HG02798 (cell line): Measurements from ENCODE around the gene MAN1C1.
"Not testable (repeated sequence)": the region's sequence is repeated elsewhere in the genome, so short reads cannot be mapped to it uniquely, and the experiment has no call there.

ENCODE experiments used
- ATAC-seq: cut with Tn5 transposase; IDR thresholded peaks from one replicate; pipeline ENCODE4 v1.9.1; 2021; ENCODE audit warnings: mild to moderate bottlenecking; ENCODE audit not compliant: unreplicated experiment, poor library complexity

Gene MAN1C1

DNA sequence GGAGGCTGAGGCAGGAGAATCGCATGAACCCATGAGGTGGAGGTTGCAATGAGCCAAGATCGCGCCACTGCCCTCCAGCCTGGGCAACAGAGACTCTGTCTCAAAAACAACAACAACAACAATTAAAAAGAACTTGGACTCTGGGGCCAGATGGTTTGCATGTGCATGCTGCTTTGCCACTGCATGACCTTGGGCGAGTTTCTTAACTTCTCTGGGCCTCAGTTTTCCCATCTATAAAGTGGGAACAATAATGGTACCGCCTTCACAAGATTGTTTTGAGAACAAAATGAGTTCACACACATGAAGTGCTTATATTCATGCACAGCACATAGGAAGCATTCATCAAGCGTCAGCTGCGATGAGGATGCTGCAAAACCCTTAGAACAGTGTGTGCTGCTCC lies 74.6 kb downstream of the MAN1C1 start:
- no peak for ATAC-seq

DNA sequence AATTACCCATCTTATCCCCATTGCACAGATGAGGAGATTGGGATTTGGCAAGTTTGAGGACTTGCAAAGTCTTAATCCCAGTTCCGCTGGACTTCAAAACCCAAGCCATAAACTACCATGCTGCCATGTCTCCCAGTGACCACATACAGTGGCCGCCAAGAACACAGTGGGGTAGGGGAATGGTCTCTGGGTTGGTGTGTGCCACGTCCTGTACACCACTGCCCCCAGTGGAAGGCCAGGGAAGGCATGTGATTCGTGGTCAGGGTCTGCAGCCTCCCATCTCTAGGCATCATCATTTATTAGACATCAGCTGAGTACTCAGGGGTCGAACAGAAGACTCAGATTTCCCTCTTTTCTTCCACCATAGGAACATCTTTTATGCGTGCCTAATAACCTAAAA lies 76.0 kb downstream of the MAN1C1 start:
- no peak for ATAC-seq

DNA sequence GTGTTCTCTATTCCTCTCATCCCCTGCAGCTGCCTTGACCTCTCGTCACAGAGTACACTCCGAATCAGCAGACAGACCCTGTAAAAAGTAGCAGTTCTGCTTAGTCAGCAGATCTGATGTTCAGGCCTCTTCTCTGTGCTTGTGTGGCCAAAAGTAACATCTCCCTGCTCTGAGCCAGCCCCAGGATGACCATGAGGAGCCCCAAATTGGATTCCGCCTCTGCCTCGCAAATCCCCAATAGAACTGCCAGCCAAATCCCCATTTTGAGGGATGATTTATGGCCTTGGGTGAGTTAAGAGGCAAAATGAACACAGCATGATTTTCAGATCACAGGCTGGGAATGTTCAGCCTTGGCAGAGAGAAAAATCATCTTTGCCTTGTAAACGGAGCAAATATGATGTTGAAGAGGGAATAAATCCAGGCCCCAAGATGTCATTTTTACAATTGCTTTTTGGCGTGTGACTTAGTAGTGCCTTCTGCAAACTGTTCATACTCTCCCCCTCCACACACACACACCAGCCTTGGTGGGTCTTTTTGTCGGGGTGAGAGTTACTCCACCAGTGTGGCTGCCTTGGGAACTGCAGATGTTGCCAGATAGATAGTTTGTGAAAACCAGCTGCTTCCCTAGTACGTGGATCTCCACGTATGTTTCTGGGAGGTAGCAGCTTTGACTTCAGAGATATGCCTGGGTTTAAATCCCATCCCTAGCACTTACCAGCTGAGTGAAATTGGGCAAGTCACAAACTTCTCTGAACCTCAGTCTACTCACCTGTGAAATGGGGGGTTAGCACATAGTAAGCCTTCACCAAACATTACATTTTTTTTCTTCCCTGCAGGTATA lies 77.8 kb downstream of the MAN1C1 start:
- ATAC-seq, result no peak

DNA sequence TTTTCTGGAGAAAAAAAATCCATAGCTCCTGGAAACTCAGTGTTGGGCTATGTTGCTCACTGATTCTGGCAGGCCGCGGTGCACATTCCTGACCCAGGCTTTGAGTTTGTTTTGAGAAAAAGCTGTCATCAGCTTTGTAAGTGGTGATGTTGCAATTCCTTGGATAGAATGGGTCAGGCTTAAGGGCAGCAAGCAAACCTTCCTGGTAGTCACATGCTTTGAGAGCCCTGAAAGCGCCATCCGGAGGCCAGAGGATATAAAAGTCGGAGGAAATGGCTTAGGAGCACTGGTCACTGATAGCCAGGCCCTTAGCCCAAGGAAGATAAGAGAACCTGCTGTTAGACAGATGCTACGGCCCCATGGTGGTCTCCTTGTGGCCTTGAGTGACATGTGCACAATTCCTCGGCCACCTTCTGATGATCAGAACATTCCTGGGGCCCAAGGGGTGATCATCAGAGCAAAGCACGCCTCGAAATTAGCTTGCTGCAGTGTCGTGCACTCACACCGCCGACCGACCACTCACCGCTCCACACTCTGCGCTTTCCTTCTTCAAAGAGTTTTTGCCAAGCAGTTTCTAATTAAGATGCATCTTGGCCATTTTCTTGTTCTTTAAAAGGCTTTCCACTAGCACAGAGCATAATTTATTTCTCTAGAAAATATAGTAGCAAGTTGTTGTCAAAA lies 78.6 kb downstream of the MAN1C1 start:
- ATAC-seq, result no peak

DNA sequence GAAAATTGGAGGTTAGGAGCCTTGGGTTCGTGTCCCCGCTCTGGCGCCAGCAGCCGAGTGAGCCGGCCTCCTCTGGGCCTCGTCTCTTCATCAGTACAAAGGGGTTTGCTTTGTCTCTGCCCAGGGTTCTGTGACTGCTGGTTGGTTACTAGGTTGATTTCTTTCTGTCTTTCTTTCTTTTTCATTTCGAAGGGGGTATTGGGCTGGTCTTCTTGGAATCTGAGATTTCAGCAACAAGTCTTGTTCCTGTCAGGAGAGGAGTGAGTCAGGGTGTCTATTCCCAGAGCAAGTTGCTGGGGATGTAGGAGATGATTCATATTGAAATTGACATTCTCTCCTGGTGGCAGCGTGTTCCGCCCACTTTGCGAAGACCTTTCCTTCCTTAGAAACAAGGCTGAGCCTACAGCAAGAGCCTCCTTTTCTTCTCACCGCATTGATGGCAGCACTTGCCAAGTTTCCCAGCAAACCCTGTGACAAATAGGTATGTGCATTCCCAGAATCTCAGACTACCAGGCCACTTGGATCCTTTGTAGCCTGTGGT lies 79.2 kb downstream of the MAN1C1 start:
- ATAC-seq, result no peak

DNA sequence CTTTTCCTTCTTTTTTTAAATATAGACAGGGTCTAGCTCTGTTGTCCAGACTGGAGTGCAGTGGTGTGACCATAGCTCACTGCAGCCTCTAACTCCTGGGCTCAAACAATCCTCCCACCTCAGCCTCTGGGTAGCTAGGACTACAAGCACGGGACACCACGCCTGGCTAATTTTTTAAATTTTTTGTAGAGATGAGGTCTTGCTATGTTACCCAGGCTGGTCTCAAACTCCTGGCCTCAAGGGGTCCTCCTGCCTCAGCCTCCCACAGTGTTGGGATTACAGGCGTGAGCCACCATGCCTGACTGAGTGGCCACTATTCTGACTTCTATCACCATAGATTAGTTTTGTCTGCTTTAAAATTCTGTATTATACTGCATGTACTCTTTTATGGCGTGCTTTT lies 80.1 kb downstream of the MAN1C1 start:
- ATAC-seq, result not testable (repeated sequence)

DNA sequence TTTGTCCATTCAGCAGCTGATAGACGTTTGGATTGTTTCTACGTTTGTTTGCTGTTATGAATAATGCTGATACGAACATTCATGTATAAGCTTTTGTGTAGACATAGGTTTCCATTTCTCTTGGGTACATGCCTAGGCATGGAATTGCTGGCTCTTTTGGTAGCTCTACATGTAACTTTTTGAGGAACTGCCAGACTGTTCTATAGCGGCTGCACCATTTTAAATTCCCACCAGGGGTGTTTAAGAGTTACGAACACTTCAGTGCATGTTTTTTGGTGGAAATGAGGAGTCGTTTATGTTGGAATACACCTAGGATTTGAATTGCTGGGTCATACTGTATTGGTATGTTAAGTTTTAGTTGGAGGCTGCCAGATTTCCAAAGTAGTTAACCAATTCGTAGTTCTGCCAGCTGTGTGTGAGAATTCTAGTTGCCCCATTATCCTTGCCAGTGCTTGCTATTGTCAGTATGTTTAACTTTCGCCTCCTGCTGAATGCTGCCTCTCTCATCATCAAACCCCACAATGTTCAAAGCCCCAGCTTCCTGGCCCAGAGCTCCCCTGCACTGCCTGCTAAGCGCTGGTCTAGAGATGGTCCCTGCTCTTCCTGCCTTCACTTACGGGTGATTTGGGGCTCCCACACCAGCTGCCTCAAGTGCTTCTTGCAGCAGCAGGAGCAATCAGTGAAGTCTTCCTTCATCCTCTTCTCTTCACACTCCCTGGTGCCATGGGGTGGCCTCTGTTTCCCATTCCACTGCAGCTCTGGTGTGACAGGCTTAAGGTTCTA lies 81.0 kb downstream of the MAN1C1 start:
- no peak for ATAC-seq

DNA sequence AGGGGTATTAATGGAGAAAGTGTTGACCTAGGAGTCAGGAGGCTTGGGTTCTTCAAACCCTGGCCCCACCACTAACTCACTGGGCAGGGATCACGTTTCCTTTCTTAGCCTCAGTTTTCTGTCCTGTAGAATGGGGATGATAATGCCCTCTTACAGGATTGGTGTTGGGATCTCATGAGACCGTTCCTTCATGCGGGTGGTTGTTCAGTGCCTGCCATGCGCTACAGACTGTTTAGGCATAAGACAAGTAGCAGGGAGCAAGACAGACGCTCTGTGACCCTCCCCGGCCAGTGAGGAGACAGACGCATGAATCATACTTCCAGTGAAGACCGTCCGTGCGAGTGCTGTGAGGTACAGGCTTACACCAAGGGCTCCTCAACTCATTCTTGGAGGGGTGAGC lies 81.7 kb downstream of the MAN1C1 start:
- ATAC-seq, result no peak

DNA sequence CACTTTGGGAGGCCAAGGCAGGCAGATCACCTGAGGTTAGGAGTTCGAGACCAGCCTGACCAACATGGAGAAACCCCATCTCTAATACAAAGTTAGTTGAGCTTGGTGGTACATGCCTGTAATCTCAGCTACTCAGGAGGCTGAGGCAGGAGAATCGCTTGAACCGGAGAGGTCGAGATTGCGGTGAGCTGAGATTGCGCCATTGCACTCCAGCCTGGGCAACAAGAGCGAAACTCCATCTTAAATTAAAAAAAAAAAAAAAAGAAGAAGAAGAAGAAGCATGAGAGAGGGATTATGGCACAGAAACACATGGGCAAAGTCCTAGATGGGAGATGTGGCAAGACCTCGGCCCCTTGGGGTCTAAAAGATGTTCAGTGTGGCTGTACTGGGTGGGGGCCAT lies 82.5 kb downstream of the MAN1C1 start:
- not testable (repeated sequence) for ATAC-seq

DNA sequence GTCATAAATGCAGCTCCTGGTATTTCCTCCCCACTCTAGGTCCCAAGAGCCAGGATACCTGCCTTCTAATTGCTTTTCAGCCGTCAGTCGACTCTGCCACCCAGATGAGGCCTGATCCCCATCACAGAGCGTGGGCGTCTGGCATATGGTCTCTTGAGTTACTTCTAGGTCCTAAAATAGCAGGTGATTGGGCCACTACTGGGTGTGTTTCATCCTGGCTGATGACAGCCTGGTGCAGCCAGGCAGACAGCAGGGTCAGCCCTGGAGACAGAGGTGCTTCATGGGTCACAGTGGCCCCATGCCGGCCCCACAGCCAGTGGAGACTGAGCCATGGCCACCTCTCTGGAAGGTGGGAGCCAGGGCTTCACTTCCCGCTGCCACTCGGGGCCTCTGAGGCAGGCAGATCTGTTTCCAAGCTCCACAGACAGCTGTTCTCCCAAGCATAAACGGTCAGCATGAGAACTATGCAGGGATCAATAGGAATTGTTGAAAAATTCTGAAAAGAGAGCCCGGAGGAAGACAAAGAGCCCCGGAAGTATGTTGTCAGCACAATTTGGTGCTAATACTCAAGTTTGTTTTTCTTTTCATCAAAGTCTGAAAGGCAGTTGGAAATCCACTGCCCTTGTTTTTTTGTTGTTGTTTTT lies 83.0 kb downstream of the MAN1C1 start:
- ATAC-seq, result no peak

DNA sequence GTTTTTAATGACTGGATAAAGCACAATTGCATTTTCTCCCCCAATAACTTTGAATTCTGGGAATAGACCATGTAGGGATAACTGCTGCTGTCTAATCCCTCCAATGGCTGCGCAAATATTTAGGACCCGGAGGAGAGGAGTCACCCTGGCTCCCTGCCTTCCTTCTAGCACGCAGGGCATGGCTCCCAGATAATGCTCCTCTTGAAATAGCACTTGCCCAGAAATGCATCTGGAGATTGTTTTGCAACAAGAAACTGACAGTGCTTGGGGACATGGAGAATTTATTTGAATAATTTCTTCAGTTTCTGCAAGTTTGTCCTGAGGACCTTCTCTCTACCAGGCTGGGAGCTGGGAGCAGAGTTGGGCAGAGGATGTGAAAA lies 83.5 kb downstream of the MAN1C1 start:
- ATAC-seq, result no peak

DNA sequence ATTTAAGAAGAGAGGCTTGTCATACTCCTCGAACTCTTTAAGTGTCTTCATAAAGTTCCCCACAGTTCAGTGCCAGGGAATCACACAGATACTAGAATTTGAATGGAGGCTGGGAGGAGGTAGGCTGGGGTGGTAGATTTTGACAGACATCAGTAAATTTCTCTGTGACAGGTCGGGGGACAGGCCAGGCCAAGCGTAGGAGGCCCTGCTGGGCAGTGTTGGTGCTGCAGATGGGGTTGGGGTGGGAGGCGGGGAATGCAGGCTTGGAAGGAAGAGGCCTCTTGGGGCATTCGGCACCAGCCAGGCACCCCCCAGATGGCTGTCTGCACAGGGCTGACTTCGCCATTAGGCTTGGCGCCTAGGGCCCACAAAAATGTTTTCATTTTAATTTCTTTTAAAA lies 84.0 kb downstream of the MAN1C1 start:
- ATAC-seq, result no peak

DNA sequence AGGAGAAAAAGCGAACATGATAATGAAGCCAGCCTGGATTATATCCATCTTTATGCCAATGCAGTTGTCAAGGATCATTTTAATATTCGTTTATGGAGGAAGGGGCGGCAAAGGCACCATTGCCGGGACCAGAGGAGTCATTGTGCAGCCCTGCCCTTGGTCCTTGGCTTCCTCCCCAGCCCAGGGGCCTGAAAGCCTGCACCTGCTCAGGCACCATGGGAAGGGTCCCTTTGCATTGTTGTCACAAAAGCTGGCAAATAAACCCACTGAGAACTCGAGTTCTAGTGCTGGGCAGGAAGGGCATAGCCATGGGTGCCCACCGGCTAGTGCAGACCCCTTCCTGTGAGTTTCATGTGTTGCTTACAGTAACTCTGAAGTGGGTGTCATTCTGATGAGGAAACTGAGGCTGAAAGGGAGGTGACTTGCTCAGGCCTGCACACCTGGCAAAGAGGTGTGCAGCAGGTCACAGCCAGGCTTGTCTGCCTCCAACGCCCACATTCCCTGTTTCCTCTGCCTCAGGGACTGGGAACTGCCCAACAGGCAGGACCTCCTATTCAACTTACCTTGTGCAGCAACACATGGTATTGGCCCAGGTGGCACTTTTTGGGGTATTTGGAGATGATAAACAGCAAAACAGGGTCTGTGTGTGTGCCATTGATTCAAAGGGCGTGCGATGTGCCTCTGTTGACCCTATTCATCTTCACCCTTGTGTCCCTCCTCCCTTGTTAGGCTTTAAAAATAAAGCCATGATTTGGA lies 84.6 kb downstream of the MAN1C1 start:
- ATAC-seq, result no peak

DNA sequence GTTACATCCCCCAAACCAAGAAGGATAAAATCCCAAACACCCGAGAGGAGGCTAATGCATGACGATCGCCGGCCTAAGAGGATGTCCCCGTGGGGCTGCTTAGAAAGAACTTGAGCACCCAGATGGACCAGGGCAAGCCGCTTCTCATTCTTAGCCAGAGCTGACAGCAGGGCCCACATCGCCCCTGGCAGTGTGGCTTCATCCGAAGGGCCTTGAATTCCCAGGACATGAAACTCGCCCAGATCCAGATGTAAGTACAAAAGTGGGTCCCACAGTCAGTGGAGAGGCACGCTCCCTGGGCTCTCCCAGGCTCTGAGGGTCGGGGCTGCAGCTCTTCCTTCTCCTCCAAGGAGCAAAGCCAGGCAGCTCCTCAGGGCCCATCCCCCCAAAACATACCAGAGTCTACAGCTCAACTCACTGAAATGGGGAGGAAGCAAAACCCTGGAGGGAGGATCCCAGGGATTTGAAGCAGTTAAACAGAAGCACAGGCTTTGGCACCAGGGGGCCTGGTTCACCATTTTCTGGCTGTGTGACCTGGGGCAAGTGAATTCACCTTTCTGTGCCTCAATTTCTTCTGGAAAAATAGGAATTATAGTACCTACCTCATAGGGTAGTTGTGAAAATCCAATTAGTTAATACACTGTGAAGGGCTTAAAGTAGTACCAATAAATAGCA lies 85.6 kb downstream of the MAN1C1 start:
- ATAC-seq, result no peak

DNA sequence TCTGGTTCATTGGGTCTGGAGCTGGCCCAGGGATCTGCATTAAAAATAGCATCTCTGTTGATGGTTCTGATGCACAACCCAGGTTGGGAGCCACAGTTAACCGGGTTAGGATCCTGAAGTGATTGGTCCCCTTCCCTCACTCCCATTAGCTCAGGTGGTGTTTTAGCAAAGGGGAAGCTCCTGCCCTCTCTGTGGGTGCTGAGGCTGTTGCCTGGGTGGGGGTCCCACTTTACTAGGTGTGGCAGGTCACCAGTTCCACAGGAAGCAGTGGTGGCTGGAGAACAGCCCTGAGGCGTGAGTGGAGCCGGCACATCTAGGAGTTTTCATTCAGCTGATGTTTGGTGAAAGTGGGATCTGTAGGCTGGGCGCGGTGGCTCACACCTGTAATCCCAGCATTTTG lies 86.5 kb downstream of the MAN1C1 start:
- ATAC-seq, result no peak

DNA sequence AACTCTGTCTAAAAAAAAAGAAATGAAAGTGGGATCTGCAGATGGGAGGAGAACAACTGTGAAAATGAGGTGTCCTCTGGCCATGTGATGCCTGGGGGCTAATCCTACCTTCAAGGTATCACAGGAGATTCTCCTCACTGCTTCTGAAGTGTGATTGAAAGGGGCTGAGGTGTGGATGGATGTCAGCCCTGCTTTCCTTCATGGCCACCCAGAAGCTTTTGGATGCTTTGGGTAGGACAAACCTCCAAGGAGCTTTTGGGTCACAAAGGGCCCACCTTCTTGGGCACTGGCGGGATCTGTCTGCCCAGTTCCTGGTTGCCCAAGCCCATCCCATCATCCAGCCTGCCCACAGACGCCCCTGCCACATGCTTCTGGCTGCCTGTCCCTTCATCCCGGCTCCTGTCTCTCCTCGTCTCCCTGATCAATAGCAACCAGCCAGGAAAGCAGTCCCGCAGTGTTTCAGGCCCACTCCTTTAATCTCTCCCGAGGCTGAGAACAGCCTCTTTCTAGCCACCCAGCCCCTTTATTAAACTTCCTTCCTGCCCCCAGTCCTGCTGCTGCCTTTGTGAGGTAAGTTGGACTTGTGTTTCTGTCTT lies 87.2 kb downstream of the MAN1C1 start:
- ATAC-seq, result no peak

DNA sequence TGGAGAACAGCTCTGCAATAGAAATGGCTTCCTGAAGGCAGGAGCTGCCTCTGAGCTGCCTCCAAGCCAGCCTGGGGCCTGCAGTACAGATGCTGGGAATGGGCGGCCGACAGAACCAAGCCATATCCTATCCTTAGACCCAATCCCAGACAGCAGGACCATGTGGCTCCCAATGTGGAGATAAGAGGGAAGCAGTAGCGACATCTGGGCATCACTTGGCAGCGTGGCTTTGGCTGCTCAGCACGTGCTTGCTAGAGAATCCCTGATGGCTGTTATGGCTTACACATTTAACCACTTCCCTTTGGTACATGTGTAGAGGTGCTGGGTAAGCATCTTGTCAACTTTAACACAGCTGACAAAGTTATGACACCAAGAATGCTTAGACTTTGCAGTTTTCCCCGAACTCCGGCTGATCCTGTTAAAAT lies 87.7 kb downstream of the MAN1C1 start:
- no peak for ATAC-seq

DNA sequence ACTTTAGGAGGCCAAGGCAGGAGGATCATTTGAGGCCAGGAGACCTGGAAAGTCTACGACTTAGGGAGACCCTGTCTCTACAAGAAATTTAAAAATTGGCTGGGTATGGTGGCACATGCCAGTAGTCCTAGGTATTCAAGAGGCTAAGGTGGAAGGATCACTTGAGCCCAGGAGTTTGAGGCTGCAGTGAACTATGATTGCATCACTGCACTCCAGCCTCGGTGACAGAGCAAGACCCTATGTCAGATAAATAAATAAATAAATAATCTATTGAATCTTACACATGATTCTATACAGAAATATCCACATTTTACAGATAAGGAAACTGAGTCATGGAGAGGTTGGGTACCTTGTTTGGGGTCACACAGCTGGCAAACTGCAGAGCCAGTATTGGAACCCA lies 89.1 kb downstream of the MAN1C1 start:
- no peak for ATAC-seq
